Keratinocyte (primary cell): ENCODE data around the gene BOLL. TPM values are rescaled to one million over a fixed set of nuclear protein-coding genes. Genes with fewer than 3 reads are reported as not detected.

Source experiments
- DNase-seq: peaks from one replicate; pipeline ENCODE4 v3.0.0-alpha.2; 2011; ENCODE audit warnings: low read depth, missing footprints, low spot score
- FAIRE-seq: peaks from 2 replicates; lab custom pipeline; 2011; peaks lifted over from hg19 to GRCh38; lab: Jason Lieb, UNC
- H2AFZ ChIP-seq: 2 replicates; pipeline ENCODE4 v1.6.0; 2012; ENCODE audit warnings: low read length, control low read depth, inconsistent platforms; ENCODE audit not compliant: control insufficient read depth
- H3K27ac ChIP-seq: 2 replicates; pipeline ENCODE4 v1.5.1; 2011; ENCODE audit warnings: low read length; ENCODE audit not compliant: control insufficient read depth, insufficient read depth
- H3K27me3 ChIP-seq: 3 replicates; pipeline ENCODE4 v1.6.0; 2011; ENCODE audit warnings: low read length; ENCODE audit not compliant: control insufficient read depth, insufficient read depth; ENCODE audit errors: extremely low read depth
- H3K36me3 ChIP-seq, 2 experiments: 2 replicates in 1 of 2; 3 replicates in 1 of 2; pipeline ENCODE4 v1.5.1; 2011; ENCODE audit warnings: low read length in 2 of 2, mild to moderate bottlenecking in 1 of 2; ENCODE audit not compliant: control insufficient read depth in 2 of 2, insufficient read depth in 2 of 2; ENCODE audit errors: extremely low read depth in 1 of 2
- H3K4me1 ChIP-seq: 3 replicates; pipeline ENCODE4 v1.5.1; 2011; ENCODE audit warnings: low read length; ENCODE audit not compliant: control insufficient read depth, insufficient read depth; ENCODE audit errors: extremely low read depth
- H3K4me2 ChIP-seq: 3 replicates; pipeline ENCODE4 v1.6.0; 2011; ENCODE audit warnings: low read depth, low read length; ENCODE audit not compliant: control insufficient read depth, insufficient read depth; ENCODE audit errors: extremely low read depth
- H3K4me3 ChIP-seq, 3 experiments: fragments of 200-600 bp in 1 of 3; sonication (generic) in 1 of 3; 2 replicates in 2 of 3; 3 replicates in 1 of 3; pipeline ENCODE4 v1.5.1; 2011 to 2016; ENCODE audit warnings: low read length in 3 of 3, mild to moderate bottlenecking in 3 of 3, control low read depth in 2 of 3, inconsistent platforms in 1 of 3, low read depth in 1 of 3, mixed read lengths in 1 of 3, mixed run types in 1 of 3, moderate library complexity in 1 of 3; ENCODE audit not compliant: control insufficient read depth in 2 of 3, insufficient read depth in 2 of 3; ENCODE audit errors: extremely low read depth in 1 of 3
- H3K79me2 ChIP-seq: 2 replicates; pipeline ENCODE4 v1.6.0; 2012; ENCODE audit warnings: low read length; ENCODE audit not compliant: control insufficient read depth, insufficient read depth
- H3K9ac ChIP-seq: 3 replicates; pipeline ENCODE4 v1.6.0; 2011; ENCODE audit warnings: low read length; ENCODE audit not compliant: control insufficient read depth, insufficient read depth; ENCODE audit errors: extremely low read depth
- H3K9me1 ChIP-seq: 3 replicates; pipeline ENCODE4 v1.6.0; 2011; ENCODE audit warnings: low read length; ENCODE audit not compliant: control insufficient read depth, insufficient read depth; ENCODE audit errors: extremely low read depth
- H3K9me3 ChIP-seq: 2 replicates; pipeline ENCODE4 v1.5.1; 2012; ENCODE audit warnings: low read depth, low read length; ENCODE audit not compliant: control insufficient read depth
- H4K20me1 ChIP-seq: 3 replicates; pipeline ENCODE4 v1.6.0; 2011; ENCODE audit warnings: low read length; ENCODE audit not compliant: control insufficient read depth, insufficient read depth; ENCODE audit errors: extremely low read depth
- CTCF ChIP-seq, 3 experiments: IDR thresholded peaks in 1 of 3; conservative IDR thresholded peaks in 1 of 3; optimal IDR thresholded peaks in 1 of 3; 2 replicates in 2 of 3; 3 replicates in 1 of 3; pipeline versions ENCODE3 to v1.5.1; 2011; ENCODE audit warnings: low read length in 3 of 3, mild to moderate bottlenecking in 3 of 3, moderate library complexity in 2 of 3, control low read depth in 1 of 3, inconsistent platforms in 1 of 3; ENCODE audit not compliant: insufficient read depth in 2 of 3; ENCODE audit errors: extremely low read depth in 1 of 3
- EZH2 ChIP-seq: IDR thresholded peaks from one replicate; pipeline ENCODE4 v1.6.1; 2012; ENCODE audit warnings: inconsistent platforms, mild to moderate bottlenecking, low read length, moderate library complexity
- dilution Hi-C: fragments of 300-500 bp; cut with MboI; formaldehyde crosslinking; loops from one replicate; pipeline ENCODE4 v1.7.0; 2020; ENCODE audit warnings: low sequenced_read_pairs; ENCODE audit not compliant: extremely low pct_ligation_motif_present
- polyA plus RNA-seq, 5 experiments: library from polyadenylated mRNA; depleted of rRNA in 3 of 5; stranded (reverse) in 3 of 5; stranded (forward) in 1 of 5; unstranded in 1 of 5; fragments of >200 nt; gene quantifications; 1 replicate in 1 of 5; 2 replicates in 3 of 5; 3 replicates in 1 of 5; pipeline versions ENCODE4 v1.2.1 to v1.2.3, GENCODE V29; 2011 to 2012; ENCODE audit warnings: missing spikeins in 2 of 5, low read depth in 1 of 5, low replicate concordance in 1 of 5

BOLL gene
- polyA plus RNA-seq, 1 donor (not counting 4 experiments of a cell fraction or from before 2014, with no cell fraction given), result not detected

GRCh38 chr2:197782126-197782525 is 3.0 kb downstream of the BOLL start:
- H3K4me2 ChIP-seq, result no peak overlapping the region
- DNase-seq, result no peak
- H2AFZ ChIP-seq, result no peak overlapping the region
- H3K27ac ChIP-seq, result no peak overlapping the region
- H3K36me3 ChIP-seq, result no peaks in the 10 kb centered on the region
- TF ChIP-seq EZH2 (no peak), CTCF (optimal IDR thresholded peaks at IDR 0.05 in 1 of 3, IDR thresholded peaks at IDR 0.05 in 1 of 3, conservative IDR thresholded peaks at IDR 0.05 in 1 of 3; ENCODE audit: extremely low read depth in 1 of 3, insufficient read depth in 2 of 3, low read length in 3 of 3) (no peak)
- no peaks in the 10 kb centered on the region for H3K4me1 ChIP-seq
- no peaks in the 10 kb centered on the region for H4K20me1 ChIP-seq
- no peak overlapping the region for H3K4me3 ChIP-seq
- dilution Hi-C loops, result no loop called here
- H3K9me3 ChIP-seq, result no peaks in the 10 kb centered on the region
- no peaks in the 10 kb centered on the region for H3K79me2 ChIP-seq
- H3K27me3 ChIP-seq, result peaks cover 17% of the 10 kb centered on the region
- no peaks in the 10 kb centered on the region for H3K9me1 ChIP-seq
- H3K9ac ChIP-seq, result no peak overlapping the region
- no peak for FAIRE-seq

GRCh38 chr2:197779261-197779660 is 5.9 kb downstream of the BOLL start:
- Histone ChIP-seq H2AFZ (no peak overlapping the region), H3K27ac (no peak overlapping the region), H3K79me2 (no peaks in the 10 kb centered on the region), H3K4me1 (no peaks in the 10 kb centered on the region), H3K9me3 (no peaks in the 10 kb centered on the region), H3K9me1 (no peaks in the 10 kb centered on the region), H4K20me1 (no peaks in the 10 kb centered on the region), H3K4me2 (no peak overlapping the region), H3K36me3 (no peaks in the 10 kb centered on the region), H3K27me3 (no peaks in the 10 kb centered on the region), H3K9ac (no peak overlapping the region), H3K4me3 (no peak overlapping the region)
- TF ChIP-seq CTCF (optimal IDR thresholded peaks at IDR 0.05 in 1 of 3, IDR thresholded peaks at IDR 0.05 in 1 of 3, conservative IDR thresholded peaks at IDR 0.05 in 1 of 3; ENCODE audit: extremely low read depth in 1 of 3, insufficient read depth in 2 of 3, low read length in 3 of 3) (no peak), EZH2 (no peak)
- no peak for FAIRE-seq
- no peak for DNase-seq
- dilution Hi-C loops, result no loop called here
